Stimulated activated CD4-positive, alpha-beta T cell treated with anti-CD3 and anti-CD28 coated beads, Interleukin-15, amount 100 ng/mL, for 1 hour (primary cell): ENCODE measurements around the gene TRAPPC10.

Source experiments
- DNase-seq, 2 donors: peaks; one replicate each; pipeline ENCODE4 v3.0.0-alpha.2; 2020; ENCODE audit warnings: low read depth in 1 of 2, low spot score in 1 of 2

TRAPPC10 gene

DNA sequence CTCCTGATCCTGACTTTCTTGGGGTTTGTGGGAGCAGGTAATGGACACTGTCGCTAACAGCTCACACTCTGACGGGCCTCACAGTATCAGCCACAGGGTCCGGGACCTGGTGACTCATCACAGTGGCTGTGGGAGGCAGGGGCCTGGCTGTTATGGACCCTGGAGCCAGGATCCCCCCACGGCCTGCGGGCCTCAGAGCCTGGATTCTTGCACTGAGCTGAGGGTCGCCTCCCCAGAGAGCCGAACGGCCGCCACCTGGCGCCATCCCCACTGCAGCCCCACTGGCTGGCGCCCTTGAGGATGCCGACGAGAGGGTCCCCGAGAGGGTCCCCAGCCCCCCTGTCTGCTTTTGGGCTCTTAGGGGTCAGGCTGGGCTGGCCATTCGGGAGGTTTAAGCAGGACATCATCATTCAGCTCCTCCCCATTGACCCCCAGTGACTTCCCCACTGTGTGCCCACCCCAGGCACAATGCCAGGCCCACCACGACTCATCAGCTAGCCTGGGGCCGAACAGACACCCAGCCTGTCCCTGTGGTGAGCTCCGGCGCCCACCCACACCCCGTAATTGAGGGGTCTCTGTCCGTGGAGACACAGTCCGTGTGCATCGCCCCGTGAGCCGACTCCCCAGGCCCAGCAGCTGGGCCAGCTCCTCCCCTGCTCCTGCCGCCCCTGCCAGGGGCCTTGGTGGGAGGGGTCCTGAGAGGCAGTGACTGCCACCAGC, 30.8 kb upstream of the TRAPPC10 start:
- DNase-seq, result no peak

- DNase-seq, result no peak
Observed at GRCh38 chr21:43981871-43982210, 30.3 kb upstream of the TRAPPC10 start.

DNA sequence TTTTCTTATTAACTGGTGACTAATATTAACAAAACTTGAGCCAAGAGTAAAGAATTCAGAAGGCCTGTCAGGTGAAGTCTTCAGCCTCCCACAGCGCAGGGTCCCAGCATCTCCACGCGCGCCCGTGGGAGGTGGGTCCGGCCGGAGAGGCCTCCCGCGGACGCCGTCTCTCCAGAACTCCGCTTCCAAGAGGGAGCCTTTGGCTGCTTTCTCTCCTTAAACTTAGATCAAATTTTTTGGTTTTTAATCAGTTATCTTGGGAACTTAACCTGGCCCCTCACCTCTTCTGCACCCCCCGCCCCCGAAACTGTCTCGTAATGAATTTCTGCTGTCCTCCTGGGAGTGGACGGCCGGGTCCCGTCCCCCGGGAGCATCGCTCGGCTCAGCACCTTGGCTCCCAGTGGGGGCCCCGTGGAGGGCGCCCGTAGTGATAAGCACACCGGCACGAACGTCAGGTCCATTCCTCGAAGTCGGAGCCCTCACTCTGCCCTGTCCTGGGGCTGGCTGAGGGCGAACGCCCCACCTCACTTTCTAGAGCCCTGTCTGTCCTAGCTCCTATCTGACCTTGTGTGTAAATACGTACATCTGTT, 29.5 kb upstream of the TRAPPC10 start:
- no peak for DNase-seq

DNA sequence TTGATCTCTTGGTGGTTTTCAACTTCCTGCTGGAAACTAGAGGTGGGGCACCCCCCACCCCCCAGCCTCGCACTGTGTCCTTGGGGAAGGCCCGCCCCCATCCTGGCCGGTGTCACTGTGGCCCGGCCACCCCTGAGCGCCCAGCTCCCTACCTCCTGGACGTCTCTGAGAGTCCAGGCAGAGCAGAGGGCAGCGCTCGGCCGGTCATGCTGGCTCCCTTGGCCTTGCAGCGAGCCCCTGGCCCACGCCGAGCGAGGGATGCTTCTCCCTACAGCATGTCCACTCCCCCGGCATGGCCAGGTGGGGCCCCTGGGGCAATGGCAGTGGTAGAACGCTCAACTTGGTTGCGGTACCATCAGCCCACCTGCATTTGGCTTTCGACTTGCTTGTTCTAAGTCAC, 28.7 kb upstream of the TRAPPC10 start:
- no peak for DNase-seq

DNA sequence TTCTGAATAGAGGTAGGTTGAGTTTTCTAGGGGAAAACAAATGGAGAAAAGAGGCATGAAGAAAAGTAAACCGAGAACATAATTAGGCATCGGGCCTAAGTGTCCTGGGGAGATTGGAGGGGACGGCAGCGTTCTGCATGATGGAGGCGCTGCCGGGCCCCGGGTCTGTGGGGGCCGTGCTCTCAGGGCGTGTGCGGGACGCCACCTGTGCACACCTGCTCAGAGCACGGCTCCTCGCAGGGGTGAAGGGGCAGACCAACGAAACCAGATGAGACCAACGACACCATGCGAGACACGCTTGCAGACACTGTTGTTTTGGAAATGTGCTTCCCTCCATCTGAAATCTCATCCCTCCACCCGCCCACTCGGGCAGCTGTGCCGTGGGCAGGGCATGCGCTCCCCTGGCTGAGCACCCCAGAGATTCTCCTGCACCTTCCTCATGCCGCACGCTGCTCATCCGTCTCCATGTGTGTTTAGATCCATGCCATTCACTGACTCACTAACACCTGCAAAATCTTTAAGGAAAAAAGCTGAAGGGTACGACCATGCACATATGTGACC, 28.2 kb upstream of the TRAPPC10 start:
- no peak for DNase-seq

DNA sequence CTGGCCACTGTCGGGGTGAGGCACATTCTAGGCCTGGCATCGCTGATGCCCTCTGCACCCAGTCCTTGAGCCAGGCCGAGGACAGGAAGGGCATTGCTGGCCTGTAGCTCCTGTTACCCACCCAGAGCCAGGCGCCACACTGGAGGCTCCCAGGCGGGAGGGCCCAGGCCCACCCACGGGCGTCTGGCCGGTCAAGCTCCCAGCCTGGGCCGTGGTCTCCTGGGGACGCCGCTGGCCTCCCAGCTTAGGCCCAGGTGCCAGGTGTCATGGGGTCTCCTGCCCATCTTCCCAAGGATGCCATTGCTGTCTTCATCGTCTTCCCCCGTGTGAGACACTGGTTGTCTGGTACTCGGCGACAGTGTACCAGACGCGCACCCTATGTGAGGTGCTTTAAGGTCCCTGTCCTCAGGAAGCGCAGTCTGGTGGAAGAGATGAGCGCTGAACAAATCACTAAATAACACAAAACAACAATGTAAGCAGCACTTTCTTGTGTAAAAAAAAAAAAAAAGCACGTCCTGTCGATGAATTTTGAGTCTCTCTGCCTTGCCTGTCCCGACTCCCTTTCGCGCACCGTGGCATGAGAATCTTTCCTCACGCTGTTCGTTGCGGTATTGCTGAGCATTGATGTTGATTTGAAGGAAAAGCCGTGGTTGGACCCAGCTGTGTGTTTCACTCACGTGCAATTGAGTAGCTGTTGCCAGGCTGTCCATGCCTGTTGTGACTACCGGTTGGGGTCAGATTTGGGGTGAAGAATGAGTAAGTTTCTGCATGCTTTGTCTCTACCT, 27.0 kb upstream of the TRAPPC10 start:
- no peak for DNase-seq

GRCh38 chr21:43985690-43986251, 26.3 kb upstream of the TRAPPC10 start:
- no peak for DNase-seq

GRCh38 chr21:43986544-43987451, 25.3 kb upstream of the TRAPPC10 start:
- DNase-seq, result no peak

DNA sequence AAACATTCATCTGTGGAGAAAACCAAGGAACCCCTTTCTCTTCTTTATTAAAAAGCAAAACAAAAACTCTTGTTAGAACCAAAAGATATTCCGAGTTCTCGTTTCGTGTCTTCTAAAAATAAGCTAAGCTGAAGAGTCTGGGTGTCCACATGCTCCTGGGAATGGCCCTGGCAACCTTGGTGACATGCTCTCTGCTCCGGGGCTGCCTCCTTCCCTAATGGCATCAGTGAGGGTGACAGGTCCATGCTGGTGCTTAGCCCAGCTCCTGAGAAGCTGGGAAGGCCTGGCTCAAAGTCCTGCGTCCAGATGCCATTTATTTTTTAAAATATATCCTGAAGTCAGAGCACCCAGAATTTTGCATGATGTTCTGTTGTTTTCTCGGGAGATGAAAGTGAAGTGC, 24.6 kb upstream of the TRAPPC10 start:
- DNase-seq, result no peak

DNA sequence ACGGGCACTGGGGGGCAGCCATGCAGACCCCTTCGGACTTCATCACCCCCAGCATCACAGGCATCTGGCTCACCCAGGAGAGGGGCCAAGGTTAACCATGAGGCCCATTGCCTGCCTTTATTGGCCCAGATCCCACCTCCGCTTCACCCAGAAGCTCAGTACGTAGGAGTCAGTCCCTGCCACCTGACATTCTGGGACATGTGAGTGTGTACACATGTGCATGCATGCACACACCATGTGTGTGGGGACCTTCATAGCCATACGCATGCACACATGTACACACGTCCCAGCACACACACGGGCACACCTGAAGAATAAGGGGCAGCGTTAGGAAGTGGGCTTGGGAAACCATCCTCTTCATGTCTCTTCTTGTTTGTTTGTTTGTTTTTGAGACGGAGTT, 24.1 kb upstream of the TRAPPC10 start:
- DNase-seq, result no peak

- no peak for DNase-seq
Observed at GRCh38 chr21:43988506-43989230, 23.4 kb upstream of the TRAPPC10 start.

GRCh38 chr21:43989401-43989800, 22.7 kb upstream of the TRAPPC10 start:
- no peak for DNase-seq

GRCh38 chr21:43991447-43991991, 20.6 kb upstream of the TRAPPC10 start:
- no peak for DNase-seq

- no peak for DNase-seq
Observed at GRCh38 chr21:43992121-43992520, 20.0 kb upstream of the TRAPPC10 start.

- DNase-seq, result no peak
Observed at GRCh38 chr21:43993420-43993934, 18.6 kb upstream of the TRAPPC10 start.

DNA sequence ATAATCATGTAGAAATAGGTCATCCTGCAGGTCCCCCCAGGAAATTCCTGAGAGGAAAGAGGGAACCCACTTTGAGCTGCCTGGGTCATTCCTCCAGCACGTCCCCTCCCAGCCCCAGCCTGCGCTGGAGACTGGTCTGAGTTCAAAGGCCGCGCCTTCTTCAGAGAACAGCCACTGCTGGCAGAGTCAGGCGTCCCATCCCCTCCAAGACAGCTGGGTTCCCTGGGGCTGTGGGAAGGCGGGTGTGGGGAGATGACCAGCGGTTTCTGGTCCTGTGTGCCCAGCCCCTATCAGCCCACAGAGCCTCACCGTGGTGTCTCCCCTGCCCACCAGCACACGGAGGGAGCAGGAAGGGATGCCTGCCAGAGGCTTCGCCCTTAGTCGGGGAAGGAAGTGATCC, 18.0 kb upstream of the TRAPPC10 start:
- no peak for DNase-seq

GRCh38 chr21:43994646-43995045, 17.5 kb upstream of the TRAPPC10 start:
- no peak for DNase-seq

GRCh38 chr21:43995521-43996105, 16.5 kb upstream of the TRAPPC10 start:
- no peak for DNase-seq
